Endothelial cell of umbilical vein (primary cell): Measurements from ENCODE around the gene GSTK1.

ENCODE experiments used
- CTCF ChIP-seq, 2 donors: IDR thresholded peaks; 1 replicate in 1 of 2; 2 replicates in 1 of 2; pipeline ENCODE4 v1.5.1; 2011; ENCODE audit warnings: low read length in 2 of 2, mild to moderate bottlenecking in 2 of 2, moderate library complexity in 2 of 2, control low read depth in 1 of 2, inconsistent platforms in 1 of 2, low read depth in 1 of 2; ENCODE audit not compliant: insufficient read depth in 1 of 2; ENCODE audit errors: extremely low read depth in 1 of 2
- POLR2A ChIP-seq: IDR thresholded peaks from 2 replicates; pipeline ENCODE4 v1.6.1; 2012; ENCODE audit warnings: low read depth, mild to moderate bottlenecking, control low read depth, low read length
- POLR2AphosphoS5 ChIP-seq: IDR thresholded peaks from 2 replicates; pipeline ENCODE4 v1.6.1; 2012; ENCODE audit warnings: low read depth, mild to moderate bottlenecking, control low read depth, low read length, moderate library complexity; ENCODE audit not compliant: insufficient read depth

GRCh38 chr7:143318661-143319060, 55.4 kb downstream of the GSTK1 start:
- TF ChIP-seq CTCF (IDR thresholded peaks at IDR 0.05; ENCODE audit: extremely low read depth in 1 of 2, insufficient read depth in 1 of 2, low read depth in 1 of 2, low read length in 2 of 2) (no peak), POLR2A (no peak), POLR2AphosphoS5 (no peak)
